ENCODE data around the gene NKD1. TPM values are rescaled to one million over a fixed set of nuclear protein-coding genes. Genes with fewer than 3 reads are reported as not detected.
A peak's percentile ranks its signal among the peaks of the same experiment; 100 is the strongest.

NKD1 gene
- total RNA-seq, 1 donor from 2014 or later, result 0.43 TPM

- H3K4me3 Mint-ChIP-seq (ENCODE audit: unreplicated experiment), result no peak overlapping the region
- H3K27me3 Mint-ChIP-seq (ENCODE audit: unreplicated experiment), result peaks cover 8% of the 10 kb centered on the region
- H3K9me3 Mint-ChIP-seq (ENCODE audit: unreplicated experiment), result no peaks in the 10 kb centered on the region
- DNase-seq (ENCODE audit: extremely low spot score, unreplicated experiment), result no peak
- no peak overlapping the region for H3K27ac Mint-ChIP-seq (ENCODE audit: unreplicated experiment)
- TF ChIP-seq CTCF (IDR thresholded peaks at IDR 0.05), result no peak
- H3K4me1 Mint-ChIP-seq (ENCODE audit: unreplicated experiment), result no peaks in the 10 kb centered on the region
- H3K36me3 Mint-ChIP-seq (ENCODE audit: unreplicated experiment), result no peaks in the 10 kb centered on the region
These were observed 44.8 kb downstream of the NKD1 start for GRCh38 chr16:50592996-50593395.

GRCh38 chr16:50593410-50594150, 45.4 kb downstream of the NKD1 start:
- DNase-seq (ENCODE audit: extremely low spot score, unreplicated experiment), result no peak
- peaks cover 8% of the 10 kb centered on the region for H3K27me3 Mint-ChIP-seq (ENCODE audit: unreplicated experiment)
- H3K27ac Mint-ChIP-seq (ENCODE audit: unreplicated experiment), result no peak overlapping the region
- no peaks in the 10 kb centered on the region for H3K36me3 Mint-ChIP-seq (ENCODE audit: unreplicated experiment)
- TF ChIP-seq CTCF (IDR thresholded peaks at IDR 0.05), result peak; percentile 42
- H3K9me3 Mint-ChIP-seq (ENCODE audit: unreplicated experiment), result no peaks in the 10 kb centered on the region
- H3K4me3 Mint-ChIP-seq (ENCODE audit: unreplicated experiment), result no peak overlapping the region
- H3K4me1 Mint-ChIP-seq (ENCODE audit: unreplicated experiment), result no peaks in the 10 kb centered on the region

GRCh38 chr16:50594308-50595260, 46.4 kb downstream of the NKD1 start:
- H3K27ac Mint-ChIP-seq (ENCODE audit: unreplicated experiment), result no peak overlapping the region

GRCh38 chr16:50595859-50596258, 47.7 kb downstream of the NKD1 start:
- Mint-ChIP-seq H3K36me3 (ENCODE audit: unreplicated experiment) (no peaks in the 10 kb centered on the region), H3K4me1 (ENCODE audit: unreplicated experiment) (no peaks in the 10 kb centered on the region), H3K9me3 (ENCODE audit: unreplicated experiment) (no peaks in the 10 kb centered on the region), H3K27me3 (ENCODE audit: unreplicated experiment) (peaks cover 8% of the 10 kb centered on the region), H3K4me3 (ENCODE audit: unreplicated experiment) (no peak overlapping the region), H3K27ac (ENCODE audit: unreplicated experiment) (no peak overlapping the region)
- TF ChIP-seq CTCF (IDR thresholded peaks at IDR 0.05), result no peak
- no peak for DNase-seq (ENCODE audit: extremely low spot score, unreplicated experiment)

More at GRCh38 chr16:50594308-50595260, 46.4 kb downstream of the NKD1 start:
- H3K27me3 Mint-ChIP-seq (ENCODE audit: unreplicated experiment), result peaks cover 8% of the 10 kb centered on the region
- TF ChIP-seq CTCF (IDR thresholded peaks at IDR 0.05), result no peak
- no peak for DNase-seq (ENCODE audit: extremely low spot score, unreplicated experiment)
- H3K36me3 Mint-ChIP-seq (ENCODE audit: unreplicated experiment), result no peaks in the 10 kb centered on the region
- H3K4me1 Mint-ChIP-seq (ENCODE audit: unreplicated experiment), result no peaks in the 10 kb centered on the region
- H3K4me3 Mint-ChIP-seq (ENCODE audit: unreplicated experiment), result no peak overlapping the region
- H3K9me3 Mint-ChIP-seq (ENCODE audit: unreplicated experiment), result no peaks in the 10 kb centered on the region
